Endodermal cell (in vitro differentiated cells): Measurements from ENCODE around the gene KMT5B. TPM values are rescaled to one million over a fixed set of nuclear protein-coding genes. Genes with fewer than 3 reads are reported as not detected.

Experiments used
- DNase-seq: peaks from one replicate; pipeline ENCODE4 v3.0.0-alpha.2; 2017
- H3K27ac ChIP-seq: 2 replicates; pipeline ENCODE4 v1.5.1; 2013; ENCODE audit warnings: mild to moderate bottlenecking, low read depth, low read length, moderate library complexity
- H3K27me3 ChIP-seq: 2 replicates; pipeline ENCODE4 v1.6.1; 2013; ENCODE audit warnings: mild to moderate bottlenecking, low read length, moderate library complexity; ENCODE audit not compliant: insufficient read depth, control insufficient read depth, poor library complexity, severe bottlenecking
- H3K36me3 ChIP-seq: 2 replicates; pipeline ENCODE4 v1.7.0; 2013; ENCODE audit warnings: mild to moderate bottlenecking, low read length, moderate library complexity; ENCODE audit not compliant: control insufficient read depth, insufficient read depth
- H3K4me1 ChIP-seq: one replicate; pipeline ENCODE4 v1.7.0; 2013; ENCODE audit warnings: low read length; ENCODE audit not compliant: control insufficient read depth, insufficient read depth
- H3K4me3 ChIP-seq: 2 replicates; pipeline ENCODE4 v1.5.1; 2013; ENCODE audit warnings: mild to moderate bottlenecking, low read length, moderate library complexity
- H3K9ac ChIP-seq: 2 replicates; pipeline ENCODE4 v1.6.1; 2013; ENCODE audit warnings: mild to moderate bottlenecking, low read length, moderate library complexity; ENCODE audit not compliant: poor library complexity, severe bottlenecking; ENCODE audit errors: extremely low read depth
- H3K9me3 ChIP-seq: 2 replicates; pipeline ENCODE4 v1.6.1; 2013; ENCODE audit warnings: mild to moderate bottlenecking, low read length, moderate library complexity; ENCODE audit not compliant: control insufficient read depth
- H3K27ac Mint-ChIP-seq: 2 replicates; pipeline ENCODE4 v1.8.0; 2020; ENCODE audit warnings: mixed read lengths
- H3K27me3 Mint-ChIP-seq: 2 replicates; pipeline ENCODE4 v1.8.0; 2021; ENCODE audit warnings: mild to moderate bottlenecking, mixed read lengths; ENCODE audit not compliant: insufficient read depth
- H3K36me3 Mint-ChIP-seq: 2 replicates; pipeline ENCODE4 v1.8.0; 2020; ENCODE audit warnings: low read depth, mixed read lengths
- H3K4me1 Mint-ChIP-seq: 2 replicates; pipeline ENCODE4 v1.8.0; 2020; ENCODE audit warnings: mixed read lengths
- H3K4me3 Mint-ChIP-seq: 2 replicates; pipeline ENCODE4 v1.8.0; 2020; ENCODE audit warnings: mild to moderate bottlenecking, moderate library complexity, mixed read lengths
- H3K9me3 Mint-ChIP-seq: 2 replicates; pipeline ENCODE4 v1.8.0; 2020; ENCODE audit warnings: mild to moderate bottlenecking, mixed read lengths
- CTCF ChIP-seq: fragments of 200-600 bp; sonication (generic); conservative IDR thresholded peaks from 2 replicates; pipeline ENCODE4 v1.5.0; 2021; ENCODE audit warnings: antibody characterized with exemption, mild to moderate bottlenecking
- WGBS, 2 experiments: methylation state at CpG; one replicate each; pipeline versions ENCODE4 v1.1.5 to v1.1.7; 2013; ENCODE audit warnings: missing lambda C conversion rate in 2 of 2, mixed read lengths in 1 of 2; ENCODE audit not compliant: insufficient coverage in 1 of 2, insufficient read length in 1 of 2; 5-methylcytosine and 5-hydroxymethylcytosine counted together
- total RNA-seq, 2 donors: library from RNA; stranded (reverse); fragmentation: NEBNext Ultra II Directional in 1 of 2; extraction: Animal tissue kit (Norgen Biotek cat#: 25700) in 1 of 2; gene quantifications; 2 replicates in 1 of 2; 3 replicates in 1 of 2; pipeline ENCODE4 v1.2.1, GENCODE V29; 2021

Gene KMT5B
- total RNA-seq, 2 donors from 2014 or later = 53.3 to 62.3 TPM

DNA sequence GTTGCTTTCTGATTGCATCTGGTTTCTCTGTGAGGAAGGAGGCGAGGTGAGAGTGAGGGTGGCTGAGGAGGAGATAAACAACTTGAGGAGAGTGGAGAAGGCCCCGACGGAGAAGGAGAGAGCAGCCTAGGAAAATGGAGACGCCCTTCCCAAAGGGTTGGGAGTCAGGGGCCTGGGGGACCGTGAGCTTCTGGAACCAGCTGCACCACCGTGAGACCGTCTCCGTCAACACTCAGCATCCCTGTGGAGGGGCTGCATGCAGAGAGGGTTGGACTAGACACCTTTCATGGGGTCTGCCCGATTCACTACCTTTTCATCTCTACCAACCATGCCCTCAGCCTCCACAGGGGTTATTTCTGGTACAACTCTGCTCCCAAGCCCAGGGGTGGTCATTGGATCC lies 13.3 kb upstream of the KMT5B start:
- Mint-ChIP-seq H3K9me3 (peaks cover 5% of the 10 kb centered on the region), H3K27me3 (peaks cover 9% of the 10 kb centered on the region), H3K36me3 (no peaks in the 10 kb centered on the region), H3K4me1 (no peaks in the 10 kb centered on the region), H3K4me3 (no peak overlapping the region), H3K27ac (no peak overlapping the region)
- Histone ChIP-seq H3K27me3 (no peaks in the 10 kb centered on the region), H3K9me3 (no peaks in the 10 kb centered on the region), H3K27ac (no peak overlapping the region), H3K9ac (no peak overlapping the region), H3K4me3 (no peak overlapping the region), H3K36me3 (no peaks in the 10 kb centered on the region), H3K4me1 (no peaks in the 10 kb centered on the region)
- no peak for DNase-seq
- WGBS, 2 experiments = 92% methylated on average over 5 to 9 of the region's 9 CpGs
- no peak for TF ChIP-seq CTCF

GRCh38 chr11:68224606-68225005 lies 11.5 kb upstream of the KMT5B start:
- no peak overlapping the region for H3K4me3 Mint-ChIP-seq
- DNase-seq = no peak
- WGBS, 2 experiments = 92% methylated on average over 11 of the region's 11 CpGs
- Histone ChIP-seq H3K4me3 (no peak overlapping the region), H3K36me3 (no peaks in the 10 kb centered on the region), H3K4me1 (no peaks in the 10 kb centered on the region), H3K27me3 (no peaks in the 10 kb centered on the region), H3K27ac (no peak overlapping the region), H3K9me3 (no peaks in the 10 kb centered on the region), H3K9ac (no peak overlapping the region)
- peaks cover 7% of the 10 kb centered on the region for H3K27me3 Mint-ChIP-seq
- no peaks in the 10 kb centered on the region for H3K36me3 Mint-ChIP-seq
- no peaks in the 10 kb centered on the region for H3K4me1 Mint-ChIP-seq
- no peak for TF ChIP-seq CTCF
- peaks cover 5% of the 10 kb centered on the region for H3K9me3 Mint-ChIP-seq
- no peak overlapping the region for H3K27ac Mint-ChIP-seq

GRCh38 chr11:68223275-68223674 lies 10.2 kb upstream of the KMT5B start:
- Mint-ChIP-seq H3K27ac (no peak overlapping the region), H3K9me3 (peaks cover 2% of the 10 kb centered on the region)

More at GRCh38 chr11:68223275-68223674, 10.2 kb upstream of the KMT5B start:
- H3K4me1 ChIP-seq = no peaks in the 10 kb centered on the region
- no peaks in the 10 kb centered on the region for H3K9me3 ChIP-seq
- 70 to 84% methylated on average over 3 to 6 of the region's 6 CpGs for WGBS, 2 experiments
- no peaks in the 10 kb centered on the region for H3K36me3 ChIP-seq
- Mint-ChIP-seq H3K27me3 (peaks cover 8% of the 10 kb centered on the region), H3K4me3 (no peak overlapping the region), H3K4me1 (no peaks in the 10 kb centered on the region), H3K36me3 (no peaks in the 10 kb centered on the region)
- H3K27me3 ChIP-seq = no peaks in the 10 kb centered on the region
- H3K4me3 ChIP-seq = no peak overlapping the region
- no peak overlapping the region for H3K9ac ChIP-seq
- DNase-seq = no peak
- no peak overlapping the region for H3K27ac ChIP-seq
- TF ChIP-seq CTCF = no peak
